ENCODE results near the gene SPATA24. TPM values are rescaled to one million over a fixed set of nuclear protein-coding genes. Genes with fewer than 3 reads are reported as not detected.
"Not testable (repeated sequence)": the region's sequence is repeated elsewhere in the genome, so short reads cannot be mapped to it uniquely, and the experiment has no call there.

SPATA24 gene
- total RNA-seq, 1 experiment from 2014 or later = 10.6 TPM

GRCh38 chr5:139368613-139369012, 35.3 kb downstream of the SPATA24 start:
- DNase-seq (ENCODE audit: low spot score) = peak; percentile 33
- in situ Hi-C loops (cut with HindIII; ENCODE audit: low sequenced_read_pairs) = no loop called here

- in situ Hi-C loops (cut with HindIII; ENCODE audit: low sequenced_read_pairs) = no loop called here
- no peak for DNase-seq (ENCODE audit: low spot score)
Observed at GRCh38 chr5:139364466-139364865, 39.4 kb downstream of the SPATA24 start.

- DNase-seq (ENCODE audit: low spot score) = no peak
- in situ Hi-C loops (cut with HindIII; ENCODE audit: low sequenced_read_pairs) = no loop called here
Observed at GRCh38 chr5:139363937-139364336, 40.0 kb downstream of the SPATA24 start.

- in situ Hi-C loops (cut with HindIII; ENCODE audit: low sequenced_read_pairs) = no loop called here
- no peak for DNase-seq (ENCODE audit: low spot score)
Observed at GRCh38 chr5:139361835-139362429, 42.0 kb downstream of the SPATA24 start.

GRCh38 chr5:139360384-139360783, 43.5 kb downstream of the SPATA24 start:
- DNase-seq (ENCODE audit: low spot score) = no peak
- in situ Hi-C loops (cut with HindIII; ENCODE audit: low sequenced_read_pairs) = no loop called here

GRCh38 chr5:139358064-139358463, 45.8 kb downstream of the SPATA24 start:
- no peak for DNase-seq (ENCODE audit: low spot score)
- in situ Hi-C loops (cut with HindIII; ENCODE audit: low sequenced_read_pairs) = no loop called here

GRCh38 chr5:139355900-139356299, 48.0 kb downstream of the SPATA24 start:
- DNase-seq (ENCODE audit: low spot score); in situ Hi-C loops (cut with HindIII; ENCODE audit: low sequenced_read_pairs): not testable (repeated sequence)

GRCh38 chr5:139354186-139354585, 49.7 kb downstream of the SPATA24 start:
- in situ Hi-C loops (cut with HindIII; ENCODE audit: low sequenced_read_pairs) = no loop called here
- DNase-seq (ENCODE audit: low spot score) = no peak

- in situ Hi-C loops (cut with HindIII; ENCODE audit: low sequenced_read_pairs); DNase-seq (ENCODE audit: low spot score): not testable (repeated sequence)
Observed at GRCh38 chr5:139347863-139348262, 56.0 kb downstream of the SPATA24 start.

Other genes with a start within 250 kb of the SPATA24 start
- gene SIL1, start 205.7 kb downstream of the SPATA24 start, total RNA-seq (2014; rRNA removed; shearing (Covaris generic)) = 31.3 and 66.4 TPM in 2 replicates
- gene MATR3, start 110.3 kb downstream of the SPATA24 start, total RNA-seq (2014; rRNA removed; shearing (Covaris generic)) = 251 and 346 TPM in 2 replicates
- 70.2 and 79.6 TPM in 2 replicates for gene PAIP2, start 62.2 kb downstream of the SPATA24 start, total RNA-seq (2014; rRNA removed; shearing (Covaris generic))
- not detected in 2 replicates for gene SLC23A1, start 20.8 kb downstream of the SPATA24 start, total RNA-seq (2014; rRNA removed; shearing (Covaris generic))
- gene MZB1, start 14.2 kb downstream of the SPATA24 start, total RNA-seq (2014; rRNA removed; shearing (Covaris generic)) = not detected in 2 replicates
- gene PROB1, start 9.0 kb downstream of the SPATA24 start, total RNA-seq (2014; rRNA removed; shearing (Covaris generic)) = 0.55 and 0.78 TPM in 2 replicates
- 4.1 and 18.8 TPM in 2 replicates for gene DNAJC18, start 35.4 kb upstream of the SPATA24 start, total RNA-seq (2014; rRNA removed; shearing (Covaris generic))
- gene ECSCR, start 58.7 kb upstream of the SPATA24 start, total RNA-seq (2014; rRNA removed; shearing (Covaris generic)) = 2.0 and 6.3 TPM in 2 replicates
- not detected in 2 replicates for gene SMIM33, start 66.9 kb upstream of the SPATA24 start, total RNA-seq (2014; rRNA removed; shearing (Covaris generic))
- gene STING1, start 78.7 kb upstream of the SPATA24 start, total RNA-seq (2014; rRNA removed; shearing (Covaris generic)) = 23.1 and 49.2 TPM in 2 replicates
- 134 and 140 TPM in 2 replicates for gene UBE2D2, start 157.2 kb upstream of the SPATA24 start, total RNA-seq (2014; rRNA removed; shearing (Covaris generic))
- 280 and 322 TPM in 2 replicates for gene CXXC5, start 244.3 kb upstream of the SPATA24 start, total RNA-seq (2014; rRNA removed; shearing (Covaris generic))